Spleen (tissue), 7 donors: ENCODE results near the gene TMED5.

Experiments
- POLR2AphosphoS5 ChIP-seq, 3 donors: sonication (generic); formaldehyde crosslinking; IDR thresholded peaks; one replicate each; pipeline ENCODE4 v1.5.1; 2017; ENCODE audit warnings: antibody characterized with exemption in 3 of 3
- TF ChIP-seq, protein P1 (sequence below), 11 experiments: fragments of 200-600 bp in 7 of 11; fragments of 450-650 bp in 4 of 11; sonication (generic) in 4 of 11; IDR thresholded peaks in 8 of 11; conservative IDR thresholded peaks in 3 of 11; 1 replicate in 7 of 11; 2 replicates in 4 of 11; pipeline versions ENCODE4 v1.4.0 to v1.8.0; 2016 to 2021; ENCODE audit warnings: antibody characterized with exemption in 11 of 11, inconsistent platforms in 4 of 11, mild to moderate bottlenecking in 1 of 11
- donor health status: DM: no; HTN: no; CAD: no; lungs with moderate emphysema.
- donor health status: DM: no; HTN: no; CAD: no.
- donor health status: DM: no; HTN: no; CAD: no.

GRCh38 chr1:93108335-93108734, 71.9 kb downstream of the TMED5 start:
- TF ChIP-seq, protein P1, sequence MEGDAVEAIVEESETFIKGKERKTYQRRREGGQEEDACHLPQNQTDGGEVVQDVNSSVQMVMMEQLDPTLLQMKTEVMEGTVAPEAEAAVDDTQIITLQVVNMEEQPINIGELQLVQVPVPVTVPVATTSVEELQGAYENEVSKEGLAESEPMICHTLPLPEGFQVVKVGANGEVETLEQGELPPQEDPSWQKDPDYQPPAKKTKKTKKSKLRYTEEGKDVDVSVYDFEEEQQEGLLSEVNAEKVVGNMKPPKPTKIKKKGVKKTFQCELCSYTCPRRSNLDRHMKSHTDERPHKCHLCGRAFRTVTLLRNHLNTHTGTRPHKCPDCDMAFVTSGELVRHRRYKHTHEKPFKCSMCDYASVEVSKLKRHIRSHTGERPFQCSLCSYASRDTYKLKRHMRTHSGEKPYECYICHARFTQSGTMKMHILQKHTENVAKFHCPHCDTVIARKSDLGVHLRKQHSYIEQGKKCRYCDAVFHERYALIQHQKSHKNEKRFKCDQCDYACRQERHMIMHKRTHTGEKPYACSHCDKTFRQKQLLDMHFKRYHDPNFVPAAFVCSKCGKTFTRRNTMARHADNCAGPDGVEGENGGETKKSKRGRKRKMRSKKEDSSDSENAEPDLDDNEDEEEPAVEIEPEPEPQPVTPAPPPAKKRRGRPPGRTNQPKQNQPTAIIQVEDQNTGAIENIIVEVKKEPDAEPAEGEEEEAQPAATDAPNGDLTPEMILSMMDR (IDR thresholded peaks at IDR 0.05 in 8 of 11, conservative IDR thresholded peaks at IDR 0.05 in 3 of 11), result no peak
- no peak for TF ChIP-seq POLR2AphosphoS5 (IDR thresholded peaks at IDR 0.05)
